ENCODE measurements around the gene INTS1. TPM values are rescaled to one million over a fixed set of nuclear protein-coding genes. Genes with fewer than 3 reads are reported as not detected.

Gene INTS1
- total RNA-seq, 8 experiments from 2014 or later = 19.5 to 80.2 (median 39.3) TPM

DNA sequence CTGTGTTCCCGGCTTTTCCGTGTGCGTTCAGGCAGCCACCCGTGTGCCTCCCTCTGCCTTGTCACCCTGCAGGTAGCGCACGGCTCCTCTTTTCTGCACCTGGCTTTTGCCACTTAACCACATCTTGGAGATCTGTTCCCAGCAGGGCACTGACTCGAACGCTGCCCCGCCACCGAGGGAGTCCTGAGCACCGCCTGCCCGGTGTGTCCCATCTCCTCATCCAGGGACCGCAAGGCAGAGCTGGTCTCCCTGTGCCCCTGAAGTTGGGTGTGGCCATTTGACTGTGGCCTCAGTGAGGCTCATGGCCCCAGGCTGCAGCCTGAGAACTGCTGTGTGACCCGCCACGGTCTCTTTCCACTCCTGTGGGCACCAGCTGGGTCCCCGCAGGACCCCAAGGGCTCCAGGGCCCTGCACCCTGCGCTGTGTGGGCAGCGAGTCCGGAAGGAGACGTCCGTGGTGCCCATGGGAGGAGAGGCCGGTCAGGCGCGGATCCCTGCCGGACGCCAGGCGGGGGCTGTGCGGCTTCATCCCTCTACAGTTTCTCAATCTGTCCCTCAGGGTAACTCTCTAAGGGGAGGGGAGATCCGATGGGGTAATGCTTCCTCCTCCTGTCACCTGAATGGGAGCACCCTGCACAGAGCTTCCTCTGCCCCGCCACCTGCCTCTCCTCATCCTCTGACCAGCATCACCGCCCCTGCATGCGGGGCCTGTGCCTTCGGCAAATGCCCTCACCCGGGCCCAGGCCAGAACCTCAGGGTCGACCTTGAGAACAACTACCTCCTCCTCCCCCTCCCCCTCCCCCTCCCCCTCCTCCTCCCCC is 1.8 kb upstream of the INTS1 start:
- in situ Hi-C loops (cut with MboI; ENCODE audit: low pct_unique_long_range_greater_than_20kb in 2 of 9, low sequenced_read_pairs in 9 of 9, unreplicated experiment in 9 of 9) = no loop called here
- H3K27ac ChIP-seq = no peak overlapping the region
- no peak overlapping the region for H3K4me3 ChIP-seq
- H3K4me1 ChIP-seq (replicated peaks in 1 of 2) = peaks cover 5 to 16% of the 10 kb centered on the region in 2 donors
- 73 to 88% (median 85%) methylated on average over 3 to 8 of the region's 35 CpGs; no CpG with 5 or more reads in 7 of the 10 experiments for WGBS, 10 experiments
- peak in 2 of 8 experiments; percentile 11 to 65 for ATAC-seq (replicated peaks in 6 of 8)

- in situ Hi-C loops (cut with MboI; ENCODE audit: low pct_unique_long_range_greater_than_20kb in 2 of 9, low sequenced_read_pairs in 9 of 9, unreplicated experiment in 9 of 9) = no loop called here
- peak in 1 of 8 experiments; percentile 2 for ATAC-seq (replicated peaks in 6 of 8)
- H3K4me1 ChIP-seq (replicated peaks in 1 of 2) = peaks cover 5 to 16% of the 10 kb centered on the region in 2 donors
- H3K27ac ChIP-seq = no peak overlapping the region
- WGBS, 10 experiments = 7 to 100% (median 40%) methylated on average over 1 to 4 of the region's 24 CpGs; no CpG with 5 or more reads in 3 of the 10 experiments
- peak overlapping the region; percentile 71 to 98 (median 89) for H3K4me3 ChIP-seq
These were observed 799 bp downstream of the INTS1 start for GRCh38 chr7:1503390-1503789.

DNA sequence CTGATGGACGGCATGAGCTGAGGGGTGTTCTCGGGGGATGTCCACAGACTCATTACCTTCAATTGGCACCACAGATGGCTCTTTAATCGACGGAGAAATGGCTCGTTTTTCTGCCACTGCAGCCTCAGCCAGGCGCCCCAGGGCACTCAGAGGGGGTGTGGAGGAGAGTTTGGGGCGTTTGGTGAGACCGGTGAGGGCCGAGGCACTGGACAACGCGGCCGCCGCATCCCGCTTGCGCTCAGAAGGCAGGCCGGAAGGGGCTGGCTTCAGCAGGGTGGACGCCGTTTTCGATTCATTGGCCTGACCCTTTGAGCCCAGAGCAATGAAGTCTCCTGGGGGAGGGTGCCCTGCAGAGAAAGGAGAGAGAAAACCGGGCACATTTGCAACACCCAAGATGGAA is 1.3 kb downstream of the INTS1 start:
- H3K4me3 ChIP-seq = peak overlapping the region in 3 of 5 donors; percentile 80 to 98 (median 97)
- H3K27ac ChIP-seq = no peak overlapping the region
- peaks cover 5 to 16% of the 10 kb centered on the region in 2 donors for H3K4me1 ChIP-seq (replicated peaks in 1 of 2)
- in situ Hi-C loops (cut with MboI; ENCODE audit: low pct_unique_long_range_greater_than_20kb in 2 of 9, low sequenced_read_pairs in 9 of 9, unreplicated experiment in 9 of 9) = no loop called here
- no peak for ATAC-seq (replicated peaks in 6 of 8)
- WGBS, 10 experiments = 48 to 96% (median 77%) methylated on average over 3 to 13 of the region's 20 CpGs; no CpG with 5 or more reads in 4 of the 10 experiments

DNA sequence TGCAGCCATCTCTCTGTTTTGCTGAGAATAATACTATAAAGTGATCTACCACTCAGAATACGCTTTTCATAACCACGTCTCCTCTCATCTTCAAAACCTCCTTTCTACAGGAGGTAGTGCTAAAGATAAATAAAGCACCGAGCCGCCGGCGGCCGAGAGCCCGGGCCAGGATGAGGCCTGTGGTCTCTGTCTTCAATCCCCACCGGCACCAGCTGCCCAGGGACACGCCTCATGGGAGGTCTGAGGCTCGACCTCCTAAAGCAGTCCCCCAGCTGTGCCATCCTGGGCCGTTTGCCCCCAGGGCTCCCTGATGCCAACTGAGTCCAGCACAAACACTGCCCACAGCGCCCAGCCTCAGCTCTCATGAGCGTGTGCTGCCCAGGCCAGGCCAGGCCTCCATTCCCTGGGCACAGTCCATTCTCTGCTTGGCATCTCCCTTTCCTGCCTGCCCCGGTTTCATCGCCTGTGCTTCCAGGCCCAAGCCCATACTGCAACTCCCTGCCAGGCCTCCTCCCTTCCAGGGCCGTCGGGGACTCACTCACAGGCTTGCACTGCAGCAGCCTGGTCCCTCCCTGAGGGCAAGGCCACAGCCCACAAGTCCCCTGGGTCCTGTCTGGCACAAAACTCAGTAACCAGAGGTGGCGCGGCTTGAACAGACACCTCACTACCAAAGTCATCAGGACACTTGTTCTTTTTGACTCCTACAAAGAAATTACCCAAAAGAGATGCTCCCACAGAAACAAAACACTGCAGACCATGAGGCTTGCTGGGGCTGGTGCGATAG is 2.5 kb downstream of the INTS1 start:
- WGBS, 10 experiments = 70 to 100% (median 94%) methylated on average over 1 to 12 of the region's 21 CpGs; no CpG with 5 or more reads in 4 of the 10 experiments
- no peak for ATAC-seq (replicated peaks in 6 of 8)
- Histone ChIP-seq H3K4me3 (no peak overlapping the region), H3K4me1 (replicated peaks in 1 of 2) (peaks cover 5 to 16% of the 10 kb centered on the region in 2 donors), H3K27ac (no peak overlapping the region)
- in situ Hi-C loops (cut with MboI; ENCODE audit: low pct_unique_long_range_greater_than_20kb in 2 of 9, low sequenced_read_pairs in 9 of 9, unreplicated experiment in 9 of 9) = no loop called here

DNA sequence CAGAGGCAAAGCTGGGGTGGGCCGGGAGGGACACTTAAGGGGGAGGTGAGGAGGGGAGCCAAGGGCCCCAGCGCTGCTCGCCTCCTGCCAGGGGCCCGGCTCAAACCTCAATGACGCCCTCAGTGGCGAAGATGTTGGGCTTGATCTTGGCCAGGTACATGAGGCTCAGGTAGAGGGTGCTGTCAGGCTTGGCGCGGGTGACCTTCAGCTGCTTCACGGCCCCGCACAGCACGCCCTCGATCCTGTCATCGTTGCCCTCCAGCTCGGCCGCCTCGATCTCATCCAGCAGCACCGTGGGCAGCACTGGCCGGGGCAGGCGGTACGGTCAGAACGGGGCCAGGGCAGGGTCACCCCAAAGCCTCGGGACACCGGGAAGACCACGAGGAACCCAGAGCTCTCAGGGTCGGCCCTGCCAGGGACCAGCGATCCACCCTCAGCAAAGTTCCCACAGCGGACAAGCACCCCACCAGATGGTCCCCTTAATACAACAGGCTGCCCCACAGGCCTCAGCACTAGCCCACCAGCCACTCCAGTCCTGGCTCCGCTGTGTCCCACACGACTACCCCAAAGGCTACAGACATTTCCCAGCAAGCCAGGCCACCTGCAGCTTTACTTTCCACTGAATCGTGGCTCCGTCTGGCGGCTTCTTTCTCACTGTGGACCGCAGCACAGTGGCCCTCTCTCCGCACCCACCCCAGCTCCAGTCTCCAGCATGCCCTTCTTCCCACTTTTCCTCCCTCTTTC is 4.0 kb downstream of the INTS1 start:
- in situ Hi-C loops (cut with MboI; ENCODE audit: low pct_unique_long_range_greater_than_20kb in 2 of 9, low sequenced_read_pairs in 9 of 9, unreplicated experiment in 9 of 9) = no loop called here
- ATAC-seq (replicated peaks in 6 of 8) = no peak

DNA sequence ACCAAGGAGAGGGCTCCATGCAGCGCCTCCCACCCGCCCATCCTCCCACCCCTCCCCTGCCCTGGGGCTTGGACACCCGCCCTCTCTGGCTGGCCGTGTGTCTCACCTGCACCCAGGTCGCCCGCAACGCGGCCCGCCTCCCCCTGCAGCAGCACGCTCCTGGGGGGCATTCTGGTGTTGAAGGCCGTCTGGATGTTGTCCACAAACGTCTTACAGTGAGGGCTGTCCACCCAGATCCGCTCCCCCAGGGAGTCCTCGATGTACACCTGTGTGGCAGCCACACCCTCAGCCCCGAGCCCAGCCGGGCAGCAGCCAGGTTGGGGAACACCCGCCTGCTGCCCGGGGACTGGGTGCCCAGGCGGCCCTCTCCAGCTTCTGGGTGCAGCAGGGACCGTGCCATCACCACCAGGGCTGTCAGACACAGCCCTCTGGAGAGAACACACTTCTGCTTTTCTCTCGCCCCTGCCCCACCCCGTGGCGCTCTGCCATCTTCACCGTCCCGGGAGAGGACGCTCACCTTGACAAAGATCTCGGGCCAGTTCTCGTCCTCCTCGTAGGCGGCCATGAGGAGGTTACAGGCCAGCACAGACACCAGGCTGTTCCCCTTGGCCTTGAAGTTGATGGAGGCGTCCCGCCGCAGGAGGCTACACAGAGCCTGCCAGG is 4.7 kb downstream of the INTS1 start:
- no peak for ATAC-seq (replicated peaks in 6 of 8)
- 80 to 100% (median 90%) methylated on average over 1 to 5 of the region's 33 CpGs; no CpG with 5 or more reads in 6 of the 10 experiments for WGBS, 10 experiments
- in situ Hi-C loops (cut with MboI; ENCODE audit: low pct_unique_long_range_greater_than_20kb in 2 of 9, low sequenced_read_pairs in 9 of 9, unreplicated experiment in 9 of 9) = no loop called here
- Histone ChIP-seq H3K4me1 (replicated peaks in 1 of 2) (peaks cover 5% of the 10 kb centered on the region in 2 donors), H3K4me3 (no peak overlapping the region), H3K27ac (no peak overlapping the region)

More for the DNA sequence above, 4.0 kb downstream of the INTS1 start:
- no peak overlapping the region for H3K4me3 ChIP-seq
- 40 to 100% (median 96%) methylated on average over 1 to 4 of the region's 34 CpGs; no CpG with 5 or more reads in 7 of the 10 experiments for WGBS, 10 experiments
- peaks cover 5 to 10% of the 10 kb centered on the region in 2 donors for H3K4me1 ChIP-seq (replicated peaks in 1 of 2)
- no peak overlapping the region for H3K27ac ChIP-seq

DNA sequence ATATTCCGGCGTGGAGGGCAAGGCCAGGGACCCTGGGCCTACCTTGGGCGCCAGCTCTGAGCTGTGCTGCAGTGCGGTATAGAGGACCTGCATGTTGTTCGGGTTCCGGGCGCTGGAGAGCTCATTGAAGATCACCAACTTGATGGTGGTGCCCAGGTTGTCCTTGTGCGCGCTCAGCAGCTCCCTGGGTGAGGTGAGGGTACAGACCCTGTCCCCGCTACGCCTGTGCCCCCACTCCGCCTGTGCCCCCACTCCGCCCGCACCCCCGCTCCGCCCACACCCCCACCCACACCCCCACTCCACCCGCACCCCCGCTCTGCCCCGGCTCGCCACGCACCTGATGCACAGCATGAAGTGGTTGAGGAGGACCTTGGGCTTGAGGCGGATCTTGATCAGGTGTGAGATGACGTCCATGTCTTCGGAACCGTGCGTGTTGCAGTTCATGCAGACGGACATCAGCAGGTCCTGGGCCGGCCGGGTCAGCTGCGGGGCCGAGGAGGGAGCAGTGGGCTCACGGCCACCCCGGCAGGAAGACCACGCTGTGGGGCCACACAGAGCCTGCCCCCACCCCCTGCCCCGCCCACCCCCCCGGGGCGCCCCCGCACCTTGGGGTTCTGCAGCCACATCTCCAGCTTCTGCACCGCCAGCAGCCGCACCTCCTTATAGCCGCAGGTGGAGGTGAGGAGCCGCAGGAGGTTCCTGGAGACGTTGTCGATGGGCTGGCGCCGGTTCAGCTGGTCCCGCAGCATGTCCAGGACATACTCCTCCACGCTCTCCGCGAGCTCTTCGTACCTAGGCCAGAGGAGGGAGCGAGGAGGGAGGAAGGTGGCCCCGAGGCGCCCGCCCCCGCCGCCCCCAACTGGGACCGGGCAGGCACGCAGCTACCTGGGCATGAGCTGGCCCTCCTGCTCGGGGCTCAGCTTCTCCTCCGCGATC is 5.6 kb downstream of the INTS1 start:
- no CpG with 5 or more reads among the region's 62 CpGs for WGBS, 10 experiments
- no peak overlapping the region for H3K27ac ChIP-seq
- peaks cover 5% of the 10 kb centered on the region in 2 donors for H3K4me1 ChIP-seq (replicated peaks in 1 of 2)
- no peak overlapping the region for H3K4me3 ChIP-seq
- in situ Hi-C loops (cut with MboI; ENCODE audit: low pct_unique_long_range_greater_than_20kb in 2 of 9, low sequenced_read_pairs in 9 of 9, unreplicated experiment in 9 of 9) = no loop called here
- ATAC-seq (replicated peaks in 6 of 8) = no peak

DNA sequence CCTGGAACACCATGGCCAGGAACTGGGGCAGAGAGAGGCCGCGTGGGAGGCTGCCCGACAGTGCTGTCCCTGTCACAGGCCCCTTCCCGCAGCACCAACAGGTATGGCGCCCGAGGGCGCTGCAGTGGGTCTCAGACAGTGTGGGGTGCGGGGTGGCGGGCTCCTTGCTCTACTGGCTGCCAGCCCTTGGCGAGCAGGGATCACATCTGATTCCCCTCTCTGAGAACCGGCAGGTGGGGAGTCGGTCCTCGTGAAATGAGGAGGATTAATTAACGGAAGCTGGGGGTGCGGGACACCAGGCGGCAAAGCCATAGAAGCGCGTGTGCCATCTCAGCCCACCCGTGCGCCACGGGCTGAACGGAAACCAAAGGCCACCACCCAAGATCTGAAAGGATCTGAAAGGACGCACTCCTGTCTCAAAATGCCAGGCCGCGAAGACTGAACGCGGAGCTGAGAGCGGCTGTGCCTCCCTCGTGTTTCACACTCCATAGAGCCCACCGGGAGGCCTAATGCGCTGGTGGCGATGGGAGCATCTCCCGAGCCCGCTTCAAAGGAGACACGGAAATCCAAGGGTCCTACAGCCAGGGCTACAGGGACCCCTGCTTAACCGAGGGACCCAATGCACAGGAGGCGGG is 6.8 kb downstream of the INTS1 start:
- Histone ChIP-seq H3K4me1 (replicated peaks in 1 of 2) (no peaks in the 10 kb centered on the region), H3K27ac (no peak overlapping the region), H3K4me3 (no peak overlapping the region)
- 78 to 100% (median 98%) methylated on average over 1 to 7 of the region's 37 CpGs; no CpG with 5 or more reads in 4 of the 10 experiments for WGBS, 10 experiments
- in situ Hi-C loops (cut with MboI; ENCODE audit: low pct_unique_long_range_greater_than_20kb in 2 of 9, low sequenced_read_pairs in 9 of 9, unreplicated experiment in 9 of 9) = no loop called here
- ATAC-seq (replicated peaks in 6 of 8) = no peak

- Histone ChIP-seq H3K27ac (no peak overlapping the region), H3K4me1 (replicated peaks in 1 of 2) (no peaks in the 10 kb centered on the region), H3K4me3 (no peak overlapping the region)
- no peak for ATAC-seq (replicated peaks in 6 of 8)
- in situ Hi-C loops (cut with MboI; ENCODE audit: low pct_unique_long_range_greater_than_20kb in 2 of 9, low sequenced_read_pairs in 9 of 9, unreplicated experiment in 9 of 9) = no loop called here
- 88 to 100% (median 91%) methylated on average over 2 to 6 of the region's 33 CpGs; no CpG with 5 or more reads in 7 of the 10 experiments for WGBS, 10 experiments
These were observed 7.5 kb downstream of the INTS1 start for GRCh38 chr7:1496531-1497292.

- Histone ChIP-seq H3K4me1 (replicated peaks in 1 of 2) (no peaks in the 10 kb centered on the region), H3K4me3 (no peak overlapping the region), H3K27ac (no peak overlapping the region)
- WGBS, 10 experiments = 73 to 88% (median 82%) methylated on average over 1 to 15 of the region's 34 CpGs; no CpG with 5 or more reads in 6 of the 10 experiments
- in situ Hi-C loops (cut with MboI; ENCODE audit: low pct_unique_long_range_greater_than_20kb in 2 of 9, low sequenced_read_pairs in 9 of 9, unreplicated experiment in 9 of 9) = no loop called here
- ATAC-seq (replicated peaks in 6 of 8) = peak in 3 of 8 experiments; percentile 1 to 9 (median 7)
These were observed 8.5 kb downstream of the INTS1 start for GRCh38 chr7:1495564-1496242.

Measured in motor neuron (in vitro differentiated cells).